ENCODE results near the gene TNFRSF9. TPM values are rescaled to one million over a fixed set of nuclear protein-coding genes. Genes with fewer than 3 reads are reported as not detected.

Gene TNFRSF9
- under 0.01 TPM in 1 of 2 replicates, not detected in the other for total RNA-seq

DNA sequence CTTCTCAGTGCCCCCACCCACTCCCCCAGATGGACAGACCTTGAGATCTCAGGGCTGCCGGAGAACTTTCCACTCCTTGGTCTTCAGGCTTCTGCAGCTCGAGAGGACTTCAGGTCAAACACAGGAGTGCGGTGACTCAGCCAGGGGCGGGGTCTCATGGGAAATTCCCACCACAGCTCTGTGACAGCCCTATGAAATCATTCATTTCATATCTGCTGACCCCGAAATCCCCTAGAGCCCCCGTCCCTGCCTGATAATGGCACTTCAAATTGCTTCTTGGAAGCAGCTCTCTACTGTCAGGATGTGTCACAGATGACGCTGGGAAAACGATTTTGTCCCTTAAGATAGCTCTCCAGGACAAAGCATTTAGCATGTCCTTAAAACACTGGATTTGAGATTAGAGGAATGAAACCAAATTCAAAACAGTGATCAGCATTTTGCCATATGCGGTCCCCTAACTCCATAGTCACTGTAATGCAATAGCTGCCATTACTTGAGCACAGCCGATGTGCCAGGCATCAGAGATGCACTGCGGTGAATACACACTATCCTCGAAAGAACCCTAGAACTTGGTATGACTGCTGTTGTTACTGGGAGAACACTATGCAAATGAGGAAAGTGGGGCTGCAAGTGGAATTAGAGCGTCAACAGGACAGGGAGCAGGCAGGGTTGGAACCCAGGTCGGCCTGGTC is at the start of gene TNFRSF9:
TNFRSF9 (minus strand) TSS at position 95 of the 692 bp plus-strand sequence. CDS start 845 bp downstream, outside the sequence.

DNA sequence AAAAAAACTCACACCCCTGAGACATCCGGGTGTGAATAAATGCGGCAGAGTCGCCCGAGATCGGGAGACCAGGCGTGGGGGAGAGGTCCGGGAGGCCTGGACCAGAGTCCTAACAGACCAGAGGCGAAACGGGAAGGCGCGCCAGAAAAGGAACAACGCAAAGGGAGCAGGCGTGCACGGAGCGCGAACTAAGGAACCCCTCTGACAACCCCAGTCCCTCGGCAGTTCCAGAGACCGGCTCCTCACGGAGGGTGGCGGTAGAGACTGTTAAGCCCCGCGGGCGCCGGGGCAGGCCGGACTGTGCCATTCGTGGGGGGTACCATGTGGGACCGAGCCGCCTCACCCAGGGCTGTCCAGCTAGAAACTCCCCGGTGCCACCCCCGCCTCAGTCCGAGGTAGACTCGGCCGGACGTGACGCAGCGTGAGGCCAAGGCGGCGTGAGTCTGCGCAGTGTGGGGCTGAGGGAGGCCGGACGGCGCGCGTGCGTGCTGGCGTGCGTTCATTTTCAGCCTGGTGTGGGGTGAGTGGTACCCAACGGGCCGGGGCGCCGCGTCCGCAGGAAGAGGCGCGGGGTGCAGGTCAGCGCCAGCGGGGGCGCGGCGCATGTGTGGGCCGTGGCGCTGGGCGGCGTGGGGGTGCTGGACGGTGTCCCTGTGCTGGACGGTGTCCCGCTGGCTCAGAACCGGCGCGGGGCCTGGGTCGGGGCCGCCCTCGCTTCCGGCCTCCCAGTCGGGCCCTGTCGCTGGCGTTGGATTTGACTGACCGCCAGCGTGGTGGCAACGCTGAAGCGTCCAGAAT is 20.8 kb upstream of the TNFRSF9 start, which contains the start of gene PARK7:
PARK7 (plus strand) TSS at position 496 of the 798 bp plus-strand sequence. CDS start 1,075 bp downstream, outside the sequence.

Small RNAs within 50 kb of the gene (small RNA-seq; reads per million reads assigned to genes)
- not detected for gene RF00019

Other genes starting within 250 kb of the TNFRSF9 start
- 78.6 and 84.3 TPM in 2 replicates for gene VAMP3, start 169.5 kb downstream of the TNFRSF9 start, total RNA-seq
- 1.5 and 3.5 TPM in 2 replicates for gene PER3, start 156.5 kb downstream of the TNFRSF9 start, total RNA-seq
- gene UTS2, start 87.8 kb downstream of the TNFRSF9 start, total RNA-seq, result under 0.01 TPM in 1 of 2 replicates, not detected in the other
- gene PARK7, start 20.9 kb upstream of the TNFRSF9 start, total RNA-seq, result 160 and 214 TPM in 2 replicates
- gene ERRFI1, start 85.5 kb upstream of the TNFRSF9 start, total RNA-seq, result 42.6 and 68.0 TPM in 2 replicates

All from subcutaneous preadipocyte (primary cell).